Retinal pigment epithelial cell (primary cell): ENCODE results near the gene OLFM3.

ENCODE experiments used
- DNase-seq: peaks from one replicate; pipeline ENCODE4 v3.0.0-alpha.2; 2010; ENCODE audit warnings: low read depth
- H3K4me3 ChIP-seq: 2 replicates; pipeline ENCODE4 v1.5.1; 2011; ENCODE audit warnings: mild to moderate bottlenecking, low read length, control low read depth, moderate library complexity
- CTCF ChIP-seq: conservative IDR thresholded peaks from 2 replicates; pipeline ENCODE4 v1.5.1; 2011; ENCODE audit warnings: low read depth, low read length, control low read depth, inconsistent platforms

The OLFM3 gene

GRCh38 chr1:101924700-101925099, 72.0 kb downstream of the OLFM3 start:
- no peak overlapping the region for H3K4me3 ChIP-seq
- no peak for TF ChIP-seq CTCF
- no peak for DNase-seq

- TF ChIP-seq CTCF, result no peak
- no peak overlapping the region for H3K4me3 ChIP-seq
- no peak for DNase-seq
These were observed 76.1 kb downstream of the OLFM3 start for GRCh38 chr1:101920577-101920976.

GRCh38 chr1:101918277-101918676, 78.4 kb downstream of the OLFM3 start:
- H3K4me3 ChIP-seq, result no peak overlapping the region
- no peak for TF ChIP-seq CTCF
- DNase-seq, result no peak

- no peak for TF ChIP-seq CTCF
- no peak overlapping the region for H3K4me3 ChIP-seq
- no peak for DNase-seq
These were observed 81.1 kb downstream of the OLFM3 start for GRCh38 chr1:101915597-101915996.

GRCh38 chr1:101914473-101915242, 82.1 kb downstream of the OLFM3 start:
- no peak for TF ChIP-seq CTCF
- H3K4me3 ChIP-seq, result no peak overlapping the region
- DNase-seq, result no peak

GRCh38 chr1:101911894-101912293, 84.8 kb downstream of the OLFM3 start:
- no peak overlapping the region for H3K4me3 ChIP-seq
- no peak for DNase-seq
- no peak for TF ChIP-seq CTCF

GRCh38 chr1:101908980-101909379, 87.7 kb downstream of the OLFM3 start:
- no peak overlapping the region for H3K4me3 ChIP-seq
- no peak for TF ChIP-seq CTCF
- DNase-seq, result no peak
